Cardiac septum (tissue), 1 donor: ENCODE results near the gene PSME4. TPM values are rescaled to one million over a fixed set of nuclear protein-coding genes. Genes with fewer than 3 reads are reported as not detected.
"Not testable (repeated sequence)": the region's sequence is repeated elsewhere in the genome, so short reads cannot be mapped to it uniquely, and the experiment has no call there.

Experiments
- DNase-seq: peaks from one replicate; pipeline ENCODE4 v3.0.0-alpha.2; 2020; ENCODE audit warnings: low spot score
- intact Hi-C: fragments of 100-400 bp; cut with DNase I; formaldehyde crosslinking; loops from one replicate; pipeline ENCODE4 v1.14.0; 2022
- total RNA-seq: library from RNA; stranded (reverse); fragmentation: NEBNext Ultra II Directional; extraction: Animal tissue kit (Norgen Biotek cat#: 25700); gene quantifications from one replicate; pipeline ENCODE4 v1.2.1, GENCODE V29; 2021
- donor health status: DM: no; HTN: no; CAD: no.

Gene PSME4
- total RNA-seq, 1 donor from 2014 or later = 61.3 TPM

DNA sequence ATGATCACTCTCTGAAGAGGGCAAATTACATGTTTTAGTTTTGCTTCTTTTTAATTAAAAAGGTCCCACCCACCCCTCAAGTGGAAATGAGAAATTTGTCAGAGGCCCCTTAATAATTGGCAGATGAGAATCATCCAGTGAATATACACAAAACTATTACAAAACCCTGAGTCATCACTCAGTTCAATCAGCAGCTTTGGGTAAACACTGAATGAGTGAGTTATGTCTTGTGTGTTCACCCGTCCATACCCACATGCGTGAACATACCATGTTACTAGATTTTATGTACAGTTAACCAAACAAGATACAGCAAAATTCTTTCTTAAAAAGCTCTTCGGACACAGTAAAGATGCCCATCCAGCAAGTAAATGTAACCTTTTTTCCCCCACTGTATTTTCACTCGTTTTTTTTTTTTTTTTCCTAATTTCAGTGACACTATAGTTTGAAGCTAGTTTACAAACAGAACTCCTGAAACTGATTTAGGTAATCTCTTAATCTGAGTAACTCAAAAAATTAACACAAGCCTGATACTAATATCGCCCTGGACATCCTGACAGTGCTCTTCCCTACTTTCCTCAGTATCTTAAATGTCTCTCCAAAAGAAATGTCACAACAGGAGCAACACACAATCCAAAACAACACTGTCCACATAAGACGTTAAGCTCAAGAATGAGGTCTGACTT is 1.4 kb downstream of the PSME4 start:
- DNase-seq = no peak
- intact Hi-C loops = no loop called here

- intact Hi-C loops = no loop called here
- no peak for DNase-seq
These were observed 5.7 kb downstream of the PSME4 start for GRCh38 chr2:53964987-53965687.

DNA sequence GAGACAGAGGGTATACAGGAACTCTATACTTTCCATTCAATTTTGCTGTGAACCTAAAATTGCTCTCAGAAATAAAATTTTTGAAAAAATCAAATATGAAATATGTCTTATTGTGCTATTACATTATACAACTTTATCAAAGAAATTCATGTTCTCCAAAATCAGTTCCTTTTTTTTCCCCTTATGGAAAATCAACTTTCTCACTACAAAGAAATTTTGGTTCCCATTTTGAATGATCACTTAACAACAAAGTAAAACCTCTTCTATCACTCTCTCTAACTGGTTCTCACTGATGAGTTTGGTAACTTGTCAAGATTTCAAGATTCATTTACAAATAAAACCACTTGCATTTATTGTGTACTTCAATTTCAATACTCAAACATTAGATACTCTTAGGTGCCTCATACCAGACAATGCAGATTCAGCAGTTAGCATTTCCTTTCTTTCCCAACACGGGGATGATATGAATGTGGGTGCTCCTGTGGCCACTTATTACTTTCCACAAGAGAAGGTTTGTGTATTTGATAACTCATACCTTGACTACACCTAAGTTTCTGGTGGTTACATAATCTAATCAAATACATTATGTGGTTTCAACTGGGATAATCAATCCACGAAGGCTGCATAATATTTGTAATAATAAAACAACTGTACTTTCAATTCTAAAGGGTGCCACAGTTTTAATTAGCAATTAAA is 6.4 kb downstream of the PSME4 start:
- intact Hi-C loops = no loop called here
- DNase-seq = no peak

DNA sequence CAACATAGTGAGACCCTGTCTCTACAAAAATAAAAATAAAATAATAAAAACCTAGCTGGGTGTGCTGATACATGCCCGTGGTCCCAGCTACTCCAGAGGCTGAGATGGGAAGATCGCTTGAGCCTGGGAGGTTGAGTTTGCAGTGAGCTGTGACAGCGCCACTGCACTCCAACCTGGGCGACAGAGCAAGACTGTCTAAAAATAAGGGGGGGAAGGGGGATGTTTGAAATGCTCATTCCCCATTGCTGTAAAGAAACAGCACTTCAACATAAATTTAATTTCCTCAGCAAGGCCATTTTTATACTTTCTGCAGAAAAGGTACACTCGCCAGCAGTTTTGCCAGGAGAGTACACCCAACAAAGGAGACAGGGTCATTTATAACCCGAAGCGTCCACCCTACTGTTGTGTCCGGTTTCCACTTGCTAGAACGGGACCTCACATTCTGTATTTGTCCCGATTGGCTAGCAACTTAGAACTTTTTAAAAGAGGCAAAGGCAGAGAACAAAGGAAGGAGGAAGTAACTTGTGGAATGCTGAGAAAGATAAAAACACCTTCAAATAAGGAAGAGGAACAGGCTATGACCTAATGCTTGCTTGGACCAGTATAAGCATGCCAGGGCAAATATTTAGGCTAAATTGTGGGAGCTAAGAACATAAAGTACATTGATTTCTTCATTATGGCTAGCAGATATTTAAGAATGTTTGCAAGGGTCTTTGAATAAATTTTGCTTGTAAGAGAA is 9.1 kb downstream of the PSME4 start:
- intact Hi-C loops, DNase-seq: not testable (repeated sequence)

DNA sequence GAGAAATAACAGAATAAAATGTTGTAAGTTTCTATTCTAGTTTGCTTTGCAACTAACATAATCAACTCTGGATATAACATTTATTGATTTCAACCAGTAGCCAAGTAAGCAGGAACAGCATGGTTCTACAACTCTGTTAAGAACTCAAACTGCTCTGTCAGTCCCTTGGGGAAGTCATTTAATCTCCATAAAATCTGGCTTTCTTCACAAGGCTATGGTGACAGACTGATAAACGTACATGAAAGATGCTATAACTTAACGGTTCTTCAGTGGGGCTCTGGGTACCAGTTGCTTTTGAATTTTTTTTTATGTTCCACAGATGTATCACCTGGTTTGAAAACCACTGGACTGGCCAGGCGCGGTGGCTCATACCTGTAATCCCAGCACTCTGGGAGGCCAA is 10.3 kb downstream of the PSME4 start:
- intact Hi-C loops = no loop called here
- no peak for DNase-seq

DNA sequence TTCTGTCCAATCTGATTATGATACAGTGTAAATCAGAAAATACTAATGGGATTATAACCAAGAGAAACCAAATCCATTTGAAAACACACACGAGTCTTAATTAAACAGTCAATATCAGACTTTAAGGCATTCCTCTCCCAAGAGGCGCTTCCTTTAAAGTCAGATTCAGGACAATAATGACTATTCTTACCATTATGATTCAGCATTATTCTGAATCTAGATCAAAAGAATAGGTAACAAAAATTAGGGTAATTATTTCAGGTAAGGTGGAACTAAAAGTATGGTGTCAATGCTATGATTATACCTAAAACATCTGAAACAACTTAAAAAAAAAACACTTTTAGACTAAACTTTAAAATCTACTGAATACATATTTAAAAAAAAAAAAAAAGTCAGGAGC is 12.3 kb downstream of the PSME4 start:
- DNase-seq = no peak
- intact Hi-C loops = no loop called here

- intact Hi-C loops = no loop called here
- DNase-seq = no peak
These were observed 18.3 kb downstream of the PSME4 start for GRCh38 chr2:53952519-53952918.

DNA sequence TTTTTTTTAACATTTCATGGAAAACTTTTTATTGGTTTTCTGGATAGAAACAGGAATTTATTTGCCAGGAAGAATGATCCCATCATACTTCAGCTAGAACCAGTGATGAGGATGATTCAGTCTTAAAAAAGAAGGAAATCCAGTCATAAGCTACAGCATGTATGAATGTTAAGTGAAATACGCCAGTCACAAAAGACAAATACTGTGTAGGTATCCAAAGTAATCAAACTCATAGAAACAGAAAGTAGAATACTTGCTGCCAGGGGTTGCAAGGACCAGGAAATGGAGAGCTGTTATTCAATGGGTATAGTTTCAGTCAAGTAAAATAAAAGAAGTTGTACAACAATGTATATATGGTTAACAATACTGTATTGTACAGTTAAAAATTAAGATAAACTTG is 21.3 kb downstream of the PSME4 start:
- no peak for DNase-seq
- intact Hi-C loops = no loop called here

- intact Hi-C loops = no loop called here
These were observed 25.3 kb downstream of the PSME4 start for GRCh38 chr2:53945538-53945937.

GRCh38 chr2:53944542-53944941 is 26.3 kb downstream of the PSME4 start:
- DNase-seq = no peak
- intact Hi-C loops = no loop called here

More at GRCh38 chr2:53945538-53945937, 25.3 kb downstream of the PSME4 start:
- no peak for DNase-seq

- intact Hi-C loops = no loop called here
- no peak for DNase-seq
These were observed 28.5 kb downstream of the PSME4 start for GRCh38 chr2:53942280-53942679.

- DNase-seq = no peak
- intact Hi-C loops = no loop called here
These were observed 29.0 kb downstream of the PSME4 start for GRCh38 chr2:53941749-53942148.

- no peak for DNase-seq
- intact Hi-C loops = no loop called here
These were observed 31.1 kb downstream of the PSME4 start for GRCh38 chr2:53939656-53940055.

DNA sequence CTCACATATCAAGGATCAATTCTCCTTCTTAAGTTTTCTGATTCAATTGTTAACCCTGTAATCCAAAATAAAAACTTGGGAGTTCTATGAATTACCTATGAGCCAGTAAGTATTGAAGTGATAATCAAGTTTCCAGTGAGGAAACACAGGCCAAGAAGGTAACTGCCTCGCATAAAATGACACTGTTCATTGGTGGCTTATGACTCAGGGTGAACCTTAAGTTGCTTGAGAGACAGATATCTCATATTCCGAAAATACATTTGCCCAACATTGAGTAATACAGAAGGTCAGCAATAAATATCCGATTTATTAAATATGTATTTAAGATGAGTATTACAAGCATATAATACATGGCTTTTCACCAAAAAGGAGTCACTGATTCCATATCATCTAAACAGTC is 31.9 kb downstream of the PSME4 start:
- DNase-seq = no peak
- intact Hi-C loops = no loop called here

DNA sequence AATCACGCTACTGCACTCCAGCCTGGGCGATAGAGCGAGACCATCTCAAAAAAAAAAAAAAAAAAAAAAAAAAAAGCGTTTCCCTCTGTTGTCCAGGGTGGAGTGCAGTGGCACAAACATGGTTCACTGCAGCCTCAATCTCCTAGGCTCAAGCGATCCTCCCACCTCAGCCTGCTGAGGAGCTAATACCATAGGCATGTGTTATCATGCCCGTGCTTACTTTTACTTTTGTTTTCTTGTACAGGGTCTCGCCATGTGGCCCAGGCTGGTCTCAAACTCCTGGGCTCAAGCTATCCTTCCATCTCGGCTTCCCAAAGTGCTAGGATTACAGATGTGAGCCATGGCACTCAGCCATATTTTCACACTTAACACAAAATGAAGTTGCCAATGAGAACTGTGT is 37.5 kb downstream of the PSME4 start:
- no peak for DNase-seq
- intact Hi-C loops = no loop called here

- intact Hi-C loops, DNase-seq: not testable (repeated sequence)
These were observed 44.5 kb downstream of the PSME4 start for GRCh38 chr2:53926321-53926720.

DNA sequence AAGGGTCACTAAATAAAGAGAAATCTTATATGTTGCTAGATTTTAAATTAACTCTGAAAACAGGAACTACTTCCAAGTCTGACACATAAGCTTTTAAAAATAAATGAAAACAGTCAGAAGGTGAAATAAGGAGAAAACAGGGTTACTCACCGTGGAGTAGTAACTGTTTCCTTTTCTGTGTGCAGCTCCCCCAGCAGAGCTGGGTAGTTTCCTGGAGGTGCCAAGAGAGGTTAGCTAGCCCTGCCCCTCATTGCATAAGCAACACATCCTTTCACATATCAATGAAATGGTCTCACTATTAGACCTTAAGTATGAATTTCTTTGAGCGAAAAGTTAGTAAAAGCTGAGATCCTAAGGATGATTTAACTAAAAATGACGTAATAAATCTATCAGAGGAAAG is 57.1 kb downstream of the PSME4 start:
- no peak for DNase-seq
- intact Hi-C loops = no loop called here

GRCh38 chr2:53911434-53912189 is 59.2 kb downstream of the PSME4 start:
- intact Hi-C loops = no loop called here
- no peak for DNase-seq

DNA sequence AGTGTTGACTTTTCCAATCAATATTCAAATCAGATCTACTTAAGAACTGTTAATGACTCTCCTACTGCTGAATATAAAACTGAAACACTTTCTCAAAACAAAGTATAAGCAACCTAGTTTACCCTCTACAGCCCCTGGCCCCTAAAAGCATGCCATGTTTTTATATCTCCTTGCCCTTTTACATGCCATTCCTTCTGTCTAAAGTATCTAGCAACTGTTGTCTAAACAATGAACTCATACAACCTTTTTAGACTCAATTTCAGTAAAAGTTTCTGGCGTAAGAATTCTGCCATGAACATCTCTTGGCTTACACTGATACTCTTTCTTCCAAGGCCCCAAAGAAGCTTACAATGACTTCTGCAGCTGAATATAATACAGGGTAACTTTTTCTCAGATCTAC is 63.2 kb downstream of the PSME4 start:
- intact Hi-C loops = no loop called here
- DNase-seq = no peak

- DNase-seq = no peak
- intact Hi-C loops = no loop called here
These were observed 65.4 kb downstream of the PSME4 start for GRCh38 chr2:53905396-53905795.
